B cell (primary cell): ENCODE data around the gene LMAN2. TPM values are rescaled to one million over a fixed set of nuclear protein-coding genes. Genes with fewer than 3 reads are reported as not detected.

Experiments
- ATAC-seq: fragments of 200-7000 bp; cut with Tn5 transposase; one replicate; pipeline ENCODE4 v1.10.0; 2021; ENCODE audit warnings: low read depth, mild to moderate bottlenecking, moderate number of reproducible peaks, moderate library complexity
- CTCF ChIA-PET: fragments of 350-600 bp; sonication (Branson Sonifier 250); formaldehyde crosslinking; loops from one replicate; lab custom pipeline; 2021; ENCODE audit warnings: antibody characterized with exemption, inconsistent platforms; lab: Charles Lee
- POLR2A ChIA-PET: fragments of 350-600 bp; sonication (Branson Sonifier 250); formaldehyde crosslinking; loops from one replicate; lab custom pipeline; 2021; ENCODE audit warnings: antibody characterized with exemption; lab: Charles Lee
- DNase-seq: peaks from one replicate; pipeline ENCODE4 v3.0.0; 2013
- H2AFZ ChIP-seq: 2 replicates; pipeline ENCODE4 v1.6.1; 2012; ENCODE audit warnings: mild to moderate bottlenecking, low read depth, low read length; ENCODE audit not compliant: insufficient read depth, poor library complexity, severe bottlenecking
- H3K27ac ChIP-seq, 2 donors: 1 replicate in 1 of 2; 2 replicates in 1 of 2; pipeline ENCODE4 v1.5.1; 2012 to 2013; ENCODE audit warnings: low read length in 2 of 2, mild to moderate bottlenecking in 2 of 2, moderate library complexity in 1 of 2
- H3K27me3 ChIP-seq, 4 experiments: fragments of 200-600 bp in 1 of 4; sonication (generic) in 1 of 4; replicated peaks in 1 of 4; 1 replicate in 2 of 4; 2 replicates in 2 of 4; pipeline versions ENCODE4 v1.6.1 to v1.7.0; 2013 to 2016; ENCODE audit warnings: low read length in 3 of 4, mild to moderate bottlenecking in 2 of 4, mixed read lengths in 1 of 4, moderate library complexity in 1 of 4; ENCODE audit not compliant: insufficient read depth in 4 of 4, control insufficient read depth in 3 of 4; ENCODE audit errors: control extremely low read depth in 1 of 4
- H3K36me3 ChIP-seq, 2 experiments: replicated peaks in 1 of 2; 1 replicate in 1 of 2; 2 replicates in 1 of 2; pipeline versions ENCODE4 v1.6.1 to v1.7.1; 2013; ENCODE audit warnings: low read length in 1 of 2; ENCODE audit not compliant: insufficient read depth in 2 of 2, control insufficient read depth in 1 of 2; ENCODE audit errors: control extremely low read depth in 1 of 2, extremely low read depth in 1 of 2
- H3K4me1 ChIP-seq, 2 donors: fragments of 200-600 bp in 1 of 2; sonication (generic) in 1 of 2; 1 replicate in 1 of 2; 2 replicates in 1 of 2; pipeline versions ENCODE4 v1.5.1 to v1.6.1; 2013 to 2017; ENCODE audit warnings: low read length in 2 of 2; ENCODE audit not compliant: control insufficient read depth in 2 of 2, insufficient read depth in 2 of 2
- H3K4me2 ChIP-seq: replicated peaks from 2 replicates; pipeline ENCODE3; 2012; ENCODE audit warnings: mild to moderate bottlenecking, low read depth, low read length; ENCODE audit not compliant: poor library complexity, severe bottlenecking
- H3K4me3 ChIP-seq, 5 experiments: fragments of 200-600 bp in 1 of 5; sonication (generic) in 1 of 5; 1 replicate in 3 of 5; 2 replicates in 2 of 5; pipeline versions ENCODE4 v1.5.1 to v1.7.0; 2011 to 2016; ENCODE audit warnings: low read length in 4 of 5, mild to moderate bottlenecking in 4 of 5, low read depth in 2 of 5, control low read depth in 1 of 5, moderate library complexity in 1 of 5; ENCODE audit not compliant: insufficient read depth in 1 of 5; ENCODE audit errors: control extremely low read depth in 1 of 5, extremely low read depth in 1 of 5
- H3K79me2 ChIP-seq: fragments of 200-600 bp; sonication (generic); one replicate; pipeline ENCODE4 v1.6.0; 2016; ENCODE audit warnings: low read length; ENCODE audit not compliant: control insufficient read depth, insufficient read depth
- H3K9ac ChIP-seq: fragments of 200-600 bp; sonication (generic); 2 replicates; pipeline ENCODE4 v1.6.1; 2017; ENCODE audit warnings: mild to moderate bottlenecking, low read length, moderate library complexity
- H3K9me3 ChIP-seq, 3 donors: one replicate each; pipeline versions ENCODE4 v1.6.1 to v1.7.1; 2013; ENCODE audit warnings: low read length in 2 of 3; ENCODE audit not compliant: control insufficient read depth in 2 of 3, insufficient read depth in 1 of 3; ENCODE audit errors: control extremely low read depth in 1 of 3
- H4K20me1 ChIP-seq: 2 replicates; pipeline ENCODE4 v1.6.0; 2012; ENCODE audit warnings: mild to moderate bottlenecking, low read length; ENCODE audit not compliant: insufficient read depth, control insufficient read depth, poor library complexity, severe bottlenecking
- H3K27ac Mint-ChIP-seq: one replicate; pipeline ENCODE4 v1.8.0; 2021; ENCODE audit warnings: mixed read lengths
- H3K27me3 Mint-ChIP-seq: one replicate; pipeline ENCODE4 v1.8.0; 2021; ENCODE audit warnings: mixed read lengths
- H3K4me1 Mint-ChIP-seq: one replicate; pipeline ENCODE4 v1.8.0; 2021; ENCODE audit warnings: mixed read lengths
- H3K4me3 Mint-ChIP-seq: one replicate; pipeline ENCODE4 v1.8.0; 2021; ENCODE audit warnings: mixed read lengths
- H3K9me3 Mint-ChIP-seq: one replicate; pipeline ENCODE4 v1.8.0; 2022; ENCODE audit warnings: mixed read lengths; ENCODE audit not compliant: insufficient read depth
- CTCF ChIP-seq: fragments of 200-600 bp; IDR thresholded peaks from one replicate; pipeline ENCODE4 v1.8.0; 2022; ENCODE audit warnings: antibody characterized with exemption, mild to moderate bottlenecking
- EZH2 ChIP-seq: IDR thresholded peaks from 2 replicates; pipeline ENCODE4 v1.6.1; 2012; ENCODE audit warnings: borderline replicate concordance, low read depth, mild to moderate bottlenecking, moderate library complexity, low read length; ENCODE audit not compliant: insufficient read depth, poor library complexity, severe bottlenecking
- WGBS: methylation state at CpG from one replicate; pipeline ENCODE4 v1.1.5; 2013; ENCODE audit warnings: missing lambda C conversion rate; ENCODE audit not compliant: insufficient coverage; 5-methylcytosine and 5-hydroxymethylcytosine counted together
- intact Hi-C: fragments of 100-400 bp; cut with micrococcal nuclease; formaldehyde crosslinking; loops from one replicate; pipeline ENCODE4 v1.10.0; 2022
- polyA plus RNA-seq: library from polyadenylated mRNA; depleted of rRNA; stranded (reverse); fragments of >200 nt; gene quantifications from 2 replicates; pipeline ENCODE4 v1.2.3, GENCODE V29; 2012
- total RNA-seq, 2 donors: library from RNA; stranded (reverse); fragments of 120-200 nt in 1 of 2; gene quantifications; 1 replicate in 1 of 2; 2 replicates in 1 of 2; pipeline versions ENCODE4 v1.2.3 to v1.2.4, GENCODE V29; 2013 to 2022

The LMAN2 gene
- total and polyA plus RNA-seq, 2 donors (not counting 1 experiment from before 2014, with no cell fraction given): 99.4 to 123 TPM

- DNase-seq (no peak), ATAC-seq (no peak)
- Mint-ChIP-seq H3K4me1 (peaks cover 25% of the 10 kb centered on the region), H3K27me3 (no peaks in the 10 kb centered on the region), H3K4me3 (no peak overlapping the region), H3K27ac (peak overlapping the region; percentile 56), H3K9me3 (no peaks in the 10 kb centered on the region)
- no peak overlapping the region for H3K4me2 ChIP-seq
- 78% methylated on average over 13 of the region's 13 CpGs for WGBS
- ChIA-PET POLR2A (no interaction called here), CTCF (interaction anchor here (0.7 to 1.6 kb wide), 5 partner anchors 15 to 25 kb away, joined by 3 to 7 read pairs (median 3); no protein-coding TSS in a partner anchor)
- intact Hi-C loops: no loop called here
- no peak overlapping the region for H3K9ac ChIP-seq
- H3K36me3 ChIP-seq: peaks cover 0 to 75% of the 10 kb centered on the region in 2 experiments
- H3K27me3 ChIP-seq: no peaks in the 10 kb centered on the region
- peaks cover 16 to 25% of the 10 kb centered on the region in 2 donors for H3K4me1 ChIP-seq
- no peak overlapping the region for H2AFZ ChIP-seq
- H4K20me1 ChIP-seq: peaks cover 21% of the 10 kb centered on the region
- H3K9me3 ChIP-seq: no peaks in the 10 kb centered on the region
- H3K27ac ChIP-seq: peak overlapping the region in 1 of 2 donors; percentile 65
- H3K4me3 ChIP-seq: no peak overlapping the region
- no peak for TF ChIP-seq CTCF
- no peak for TF ChIP-seq EZH2
- H3K79me2 ChIP-seq: peaks cover 20% of the 10 kb centered on the region
Observed at GRCh38 chr5:177332896-177333260, 18.6 kb downstream of the LMAN2 start.

- DNase-seq (no peak), ATAC-seq (peak; percentile 15)
- WGBS: 29% methylated on average over 33 of the region's 35 CpGs
- no peak overlapping the region for H3K4me3 ChIP-seq
- peak overlapping the region; percentile 15 to 65 for H3K27ac ChIP-seq
- ChIA-PET CTCF (interaction anchor here (0.7 to 1.5 kb wide), 6 partner anchors 14 to 169 kb away, joined by 3 to 4 read pairs (median 3); no protein-coding TSS in a partner anchor), POLR2A (no interaction called here)
- peak overlapping the region; percentile 54 for H2AFZ ChIP-seq
- intact Hi-C loops: no loop called here
- H3K9ac ChIP-seq: no peak overlapping the region
- no peaks in the 10 kb centered on the region for H3K27me3 ChIP-seq
- no peaks in the 10 kb centered on the region for H3K9me3 ChIP-seq
- H3K27me3 Mint-ChIP-seq: no peaks in the 10 kb centered on the region
- H3K4me2 ChIP-seq: peak overlapping the region; percentile 62
- peak overlapping the region; percentile 63 for H3K27ac Mint-ChIP-seq
- TF ChIP-seq EZH2 (no peak), CTCF (no peak)
- peaks cover 14% of the 10 kb centered on the region for H3K79me2 ChIP-seq
- peaks cover 17% of the 10 kb centered on the region for H4K20me1 ChIP-seq
- peaks cover 2 to 69% of the 10 kb centered on the region in 2 experiments for H3K36me3 ChIP-seq
- H3K4me1 Mint-ChIP-seq: peaks cover 25% of the 10 kb centered on the region
- no peaks in the 10 kb centered on the region for H3K9me3 Mint-ChIP-seq
- H3K4me3 Mint-ChIP-seq: peak overlapping the region; percentile 49
- peaks cover 16 to 25% of the 10 kb centered on the region in 2 donors for H3K4me1 ChIP-seq
Observed at GRCh38 chr5:177332031-177332895, 19.2 kb downstream of the LMAN2 start.
